Stimulated activated CD8-positive, alpha-beta memory T cell treated with anti-CD3 and anti-CD28 coated beads, Interleukin-15, amount 100 ng/mL, for 4 hours (primary cell): ENCODE results near the gene HLA-DOA.
A peak's percentile ranks its signal among the peaks of the same experiment; 100 is the strongest.

ENCODE experiments used
- DNase-seq, 2 donors: peaks; one replicate each; pipeline ENCODE4 v3.0.0-alpha.2; 2020; ENCODE audit warnings: low read depth in 2 of 2

Gene HLA-DOA

GRCh38 chr6:33008944-33009861 is at the start of gene HLA-DOA:
Gene HLA-DOA (minus strand): TSS chr6:33009591.
- DNase-seq, result peak in 1 of 2 donors; percentile 15

- no peak for DNase-seq
Observed at GRCh38 chr6:33057222-33058150, 48.1 kb upstream of the HLA-DOA start.

- DNase-seq, result no peak
Observed at GRCh38 chr6:33053230-33053629, 43.8 kb upstream of the HLA-DOA start.

- no peak for DNase-seq
Observed at GRCh38 chr6:33052627-33053026, 43.2 kb upstream of the HLA-DOA start.

- DNase-seq, result no peak
Observed at GRCh38 chr6:33050014-33050810, 40.8 kb upstream of the HLA-DOA start.

- DNase-seq, result no peak
Observed at GRCh38 chr6:33049323-33050013, 40.1 kb upstream of the HLA-DOA start.

GRCh38 chr6:33040157-33040556 is 30.8 kb upstream of the HLA-DOA start:
- no peak for DNase-seq

- no peak for DNase-seq
Observed at GRCh38 chr6:33036535-33036934, 27.1 kb upstream of the HLA-DOA start.

GRCh38 chr6:33034554-33034953 is 25.2 kb upstream of the HLA-DOA start:
- no peak for DNase-seq

GRCh38 chr6:33030245-33030644 is 20.9 kb upstream of the HLA-DOA start:
- DNase-seq, result no peak

GRCh38 chr6:33029328-33030184 is 20.2 kb upstream of the HLA-DOA start:
- no peak for DNase-seq

GRCh38 chr6:33028220-33028849 is 18.9 kb upstream of the HLA-DOA start:
- no peak for DNase-seq

- no peak for DNase-seq
Observed at GRCh38 chr6:33024521-33024920, 15.1 kb upstream of the HLA-DOA start.

GRCh38 chr6:33023536-33023935 is 14.1 kb upstream of the HLA-DOA start:
- DNase-seq, result no peak

GRCh38 chr6:33021917-33022316 is 12.5 kb upstream of the HLA-DOA start:
- no peak for DNase-seq

GRCh38 chr6:33019372-33019771 is 10.0 kb upstream of the HLA-DOA start:
- no peak for DNase-seq

- DNase-seq, result peak in 1 of 2 donors; percentile 16
Observed at GRCh38 chr6:33018904-33019303, 9.5 kb upstream of the HLA-DOA start.

- DNase-seq, result no peak
Observed at GRCh38 chr6:33018418-33018817, 9.0 kb upstream of the HLA-DOA start.

GRCh38 chr6:33017694-33018353 is 8.4 kb upstream of the HLA-DOA start:
- DNase-seq, result no peak
